KMS-11 (cell line): ENCODE data around the gene LRRC8B.
"Not testable (repeated sequence)": the region's sequence is repeated elsewhere in the genome, so short reads cannot be mapped to it uniquely, and the experiment has no call there.

Source experiments
- H2AFZ ChIP-seq: fragments of 200-600 bp; sonication (generic); 2 replicates; pipeline ENCODE4 v1.6.1; 2016; ENCODE audit warnings: antibody characterized with exemption, mixed run types, low read depth
- H3K27ac ChIP-seq: fragments of 200-600 bp; sonication (generic); 2 replicates; pipeline ENCODE4 v1.6.1; 2016; ENCODE audit warnings: mild to moderate bottlenecking, mixed run types
- H3K27me3 ChIP-seq: fragments of 200-600 bp; sonication (generic); 2 replicates; pipeline ENCODE4 v1.6.1; 2017; ENCODE audit warnings: mild to moderate bottlenecking, low read depth, mixed run types, moderate library complexity; ENCODE audit not compliant: insufficient read depth
- H3K36me3 ChIP-seq: fragments of 200-600 bp; sonication (generic); 2 replicates; pipeline ENCODE4 v1.6.1; 2017; ENCODE audit warnings: mild to moderate bottlenecking, mixed run types; ENCODE audit not compliant: insufficient read depth
- H3K4me1 ChIP-seq: fragments of 200-600 bp; sonication (generic); 2 replicates; pipeline ENCODE4 v1.6.1; 2016; ENCODE audit warnings: mild to moderate bottlenecking, low read depth, mixed run types; ENCODE audit not compliant: poor library complexity, severe bottlenecking
- H3K4me2 ChIP-seq: fragments of 200-600 bp; sonication (generic); 2 replicates; pipeline ENCODE4 v1.7.0; 2016; ENCODE audit warnings: mild to moderate bottlenecking, mixed run types
- H3K4me3 ChIP-seq: fragments of 200-600 bp; sonication (generic); IDR thresholded peaks from 2 replicates; pipeline ENCODE4 v1.6.1; 2017; ENCODE audit warnings: low read depth, low read length, mixed read lengths; ENCODE audit not compliant: insufficient read depth
- H3K79me2 ChIP-seq: fragments of 200-600 bp; sonication (generic); 2 replicates; pipeline ENCODE4 v1.6.1; 2016; ENCODE audit warnings: low read depth, mixed run types; ENCODE audit not compliant: insufficient read depth
- H3K9ac ChIP-seq: fragments of 200-600 bp; sonication (generic); 2 replicates; pipeline ENCODE4 v1.6.1; 2016; ENCODE audit warnings: mild to moderate bottlenecking, mixed run types
- H4K20me1 ChIP-seq: fragments of 200-600 bp; sonication (generic); 2 replicates; pipeline ENCODE4 v1.6.1; 2016; ENCODE audit warnings: mild to moderate bottlenecking, mixed run types; ENCODE audit not compliant: insufficient read depth
- TF ChIP-seq, protein P1 (sequence below): fragments of 200-600 bp; sonication (generic); conservative IDR thresholded peaks from 2 replicates; pipeline ENCODE4 v1.6.1; 2017; ENCODE audit warnings: low read depth, mild to moderate bottlenecking, antibody characterized with exemption, low read length, moderate library complexity, mixed read lengths

LRRC8B gene

DNA sequence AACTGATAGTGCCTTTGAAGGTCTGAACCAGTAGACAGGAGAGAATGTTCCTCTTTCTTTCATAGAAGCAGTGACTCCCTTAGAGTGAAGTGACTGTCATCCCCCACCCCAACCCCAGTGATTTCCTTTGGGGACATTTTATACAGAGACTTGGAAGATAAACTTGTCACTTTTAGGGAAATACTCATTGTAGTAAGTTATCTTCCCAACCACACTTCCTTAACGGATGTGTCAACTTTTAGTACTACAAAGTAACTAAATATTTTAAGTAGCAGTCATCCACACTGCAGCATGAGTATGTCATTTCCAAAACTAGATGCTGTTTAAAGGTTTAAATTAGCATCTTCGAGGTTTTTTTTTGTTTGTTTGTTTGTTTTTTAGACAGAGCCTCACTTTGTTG lies 13.7 kb downstream of the LRRC8B start:
- Histone ChIP-seq H3K4me3 (no peak overlapping the region), H2AFZ (no peak overlapping the region), H4K20me1 (no peaks in the 10 kb centered on the region), H3K79me2 (no peaks in the 10 kb centered on the region), H3K27me3 (no peaks in the 10 kb centered on the region), H3K4me1 (no peaks in the 10 kb centered on the region), H3K36me3 (no peaks in the 10 kb centered on the region), H3K9ac (no peak overlapping the region), H3K27ac (no peak overlapping the region), H3K4me2 (no peak overlapping the region)
- TF ChIP-seq, protein P1, sequence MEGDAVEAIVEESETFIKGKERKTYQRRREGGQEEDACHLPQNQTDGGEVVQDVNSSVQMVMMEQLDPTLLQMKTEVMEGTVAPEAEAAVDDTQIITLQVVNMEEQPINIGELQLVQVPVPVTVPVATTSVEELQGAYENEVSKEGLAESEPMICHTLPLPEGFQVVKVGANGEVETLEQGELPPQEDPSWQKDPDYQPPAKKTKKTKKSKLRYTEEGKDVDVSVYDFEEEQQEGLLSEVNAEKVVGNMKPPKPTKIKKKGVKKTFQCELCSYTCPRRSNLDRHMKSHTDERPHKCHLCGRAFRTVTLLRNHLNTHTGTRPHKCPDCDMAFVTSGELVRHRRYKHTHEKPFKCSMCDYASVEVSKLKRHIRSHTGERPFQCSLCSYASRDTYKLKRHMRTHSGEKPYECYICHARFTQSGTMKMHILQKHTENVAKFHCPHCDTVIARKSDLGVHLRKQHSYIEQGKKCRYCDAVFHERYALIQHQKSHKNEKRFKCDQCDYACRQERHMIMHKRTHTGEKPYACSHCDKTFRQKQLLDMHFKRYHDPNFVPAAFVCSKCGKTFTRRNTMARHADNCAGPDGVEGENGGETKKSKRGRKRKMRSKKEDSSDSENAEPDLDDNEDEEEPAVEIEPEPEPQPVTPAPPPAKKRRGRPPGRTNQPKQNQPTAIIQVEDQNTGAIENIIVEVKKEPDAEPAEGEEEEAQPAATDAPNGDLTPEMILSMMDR, result no peak

DNA sequence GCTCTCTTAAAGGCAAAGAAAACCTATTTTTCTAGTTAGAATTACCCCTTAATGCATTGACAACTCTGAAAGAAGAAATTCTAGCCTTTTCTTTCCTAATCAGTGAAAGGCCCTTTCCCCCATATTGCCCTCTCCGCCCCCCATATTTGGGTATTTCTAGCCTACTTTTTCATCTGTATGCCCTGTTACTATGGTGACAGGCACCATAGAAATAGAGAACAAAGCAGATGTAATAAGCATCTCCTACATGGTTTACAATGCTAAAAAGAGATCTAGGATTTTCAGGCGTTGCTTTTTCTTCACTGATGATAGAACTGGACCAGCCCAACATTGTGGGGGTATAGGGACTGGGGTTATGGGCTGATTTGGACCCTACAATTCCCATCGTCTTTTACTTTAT lies 14.5 kb downstream of the LRRC8B start:
- Histone ChIP-seq H3K27me3 (no peaks in the 10 kb centered on the region), H2AFZ (no peak overlapping the region), H3K4me3 (no peak overlapping the region), H3K27ac (no peak overlapping the region), H3K9ac (no peak overlapping the region), H4K20me1 (no peaks in the 10 kb centered on the region), H3K36me3 (no peaks in the 10 kb centered on the region), H3K79me2 (no peaks in the 10 kb centered on the region), H3K4me2 (no peak overlapping the region), H3K4me1 (no peaks in the 10 kb centered on the region)
- TF ChIP-seq, protein P1, result no peak

DNA sequence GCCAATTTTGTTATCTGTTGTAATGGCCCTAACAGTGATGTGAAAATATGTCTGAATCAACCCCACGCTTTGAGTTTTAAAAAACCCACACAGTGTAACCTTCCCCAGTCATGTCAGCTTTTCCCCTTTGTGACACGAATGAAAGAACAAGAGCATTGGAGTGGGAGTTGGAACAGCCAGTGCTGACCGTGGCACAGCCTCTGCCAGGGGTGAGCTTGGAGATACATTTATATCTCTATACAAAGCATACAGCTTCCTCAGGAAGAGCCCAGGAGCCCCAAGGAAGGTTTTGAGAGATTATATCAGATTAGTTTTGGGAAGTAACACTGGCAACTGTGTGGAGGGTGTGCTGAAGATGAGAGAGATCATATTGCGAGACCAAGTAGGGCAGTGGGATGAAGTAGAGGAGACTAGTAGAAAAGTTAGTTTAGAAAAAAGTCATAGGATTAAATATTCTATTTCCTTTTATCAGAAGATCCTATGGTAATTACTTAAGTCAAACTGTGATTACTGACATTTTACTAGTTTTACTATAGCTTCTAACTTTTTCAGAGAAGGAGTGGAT lies 15.9 kb downstream of the LRRC8B start:
- Histone ChIP-seq H3K36me3 (no peaks in the 10 kb centered on the region), H2AFZ (no peak overlapping the region), H3K27ac (no peak overlapping the region), H3K27me3 (no peaks in the 10 kb centered on the region), H3K4me2 (no peak overlapping the region), H3K79me2 (no peaks in the 10 kb centered on the region), H3K9ac (no peak overlapping the region), H3K4me3 (no peak overlapping the region), H3K4me1 (no peaks in the 10 kb centered on the region), H4K20me1 (no peaks in the 10 kb centered on the region)
- TF ChIP-seq, protein P1, result no peak

DNA sequence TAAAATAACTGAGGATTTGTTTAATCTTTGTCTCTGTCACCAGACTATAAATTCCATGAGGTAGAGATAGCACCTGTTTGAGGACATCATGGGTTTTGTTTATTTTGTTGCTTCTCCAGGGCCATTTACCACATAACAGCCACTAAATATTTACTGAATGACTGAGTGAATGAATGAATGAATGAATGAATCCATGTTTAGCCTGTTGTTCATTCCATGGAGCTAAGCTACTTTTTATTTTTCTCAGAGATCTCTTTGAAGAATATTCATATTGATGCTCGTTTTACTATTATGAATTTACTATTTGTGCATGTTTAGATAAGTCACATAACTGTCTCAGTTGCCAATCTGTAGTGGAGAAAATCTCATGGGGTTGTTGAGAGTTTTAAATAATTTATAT lies 17.7 kb downstream of the LRRC8B start:
- Histone ChIP-seq H3K27me3 (no peaks in the 10 kb centered on the region), H3K4me2 (no peak overlapping the region), H3K9ac (no peak overlapping the region), H4K20me1 (no peaks in the 10 kb centered on the region), H2AFZ (no peak overlapping the region), H3K27ac (no peak overlapping the region), H3K4me3 (no peak overlapping the region), H3K36me3 (no peaks in the 10 kb centered on the region), H3K79me2 (no peaks in the 10 kb centered on the region), H3K4me1 (no peaks in the 10 kb centered on the region)
- TF ChIP-seq, protein P1, result no peak

DNA sequence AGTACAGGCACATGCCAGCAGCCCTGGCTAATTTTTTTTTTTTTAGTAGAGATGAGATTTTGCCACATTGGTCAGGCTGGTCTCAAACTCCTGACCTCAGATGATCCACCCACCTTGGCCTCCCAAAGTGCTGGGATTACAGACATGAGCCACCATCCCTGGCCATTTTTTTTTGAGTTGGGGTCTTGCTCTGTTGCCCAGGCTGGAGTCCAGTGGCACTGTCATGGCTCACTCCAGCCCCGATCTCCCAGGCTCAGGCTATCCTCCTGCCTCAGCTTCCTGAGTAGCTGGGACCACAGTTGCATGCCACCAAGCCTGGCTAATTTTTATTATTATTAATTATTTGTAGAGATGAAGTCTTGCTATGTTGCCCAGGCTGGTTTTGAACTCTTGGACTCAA lies 19.0 kb downstream of the LRRC8B start:
- not testable (repeated sequence) for H3K27ac ChIP-seq, H3K9ac ChIP-seq, H2AFZ ChIP-seq, H3K79me2 ChIP-seq, H3K4me3 ChIP-seq, H3K4me2 ChIP-seq, H4K20me1 ChIP-seq, H3K4me1 ChIP-seq, H3K36me3 ChIP-seq, H3K27me3 ChIP-seq
